K562 (cell line): Measurements from ENCODE around the gene SMU1. TPM values are rescaled to one million over a fixed set of nuclear protein-coding genes. Genes with fewer than 3 reads are reported as not detected.

ENCODE experiments used
- ATF2 ChIP-seq: sonication (generic); formaldehyde crosslinking; IDR thresholded peaks from 2 replicates; pipeline ENCODE4 v1.8.1; 2022; ENCODE audit warnings: missing genetic modification reagents
- CAMTA2 ChIP-seq: fragments of 250-450 bp; sonication (Bioruptor Pico); conservative IDR thresholded peaks from 2 replicates; pipeline ENCODE4 v1.5.1; 2022
- CXXC5 ChIP-seq: fragments of 250-450 bp; sonication (Bioruptor Pico); IDR thresholded peaks from 2 replicates; pipeline ENCODE4 v1.8.0; 2022; ENCODE audit warnings: inconsistent platforms, mild to moderate bottlenecking, moderate library complexity
- DMBX1 ChIP-seq: fragments of 250-450 bp; sonication (Bioruptor Pico); IDR thresholded peaks from 2 replicates; pipeline ENCODE4 v1.8.0; 2022; ENCODE audit warnings: inconsistent platforms, mild to moderate bottlenecking, moderate library complexity, borderline replicate concordance
- E2F1 ChIP-seq: sonication (generic); formaldehyde crosslinking; IDR thresholded peaks from 2 replicates; pipeline ENCODE4 v1.8.1; 2023; ENCODE audit warnings: mild to moderate bottlenecking, missing genetic modification reagents, moderate library complexity
- ELF2 ChIP-seq: fragments of 250-450 bp; sonication (Bioruptor Pico); IDR thresholded peaks from 2 replicates; pipeline ENCODE4 v1.5.0; 2021; ENCODE audit warnings: mild to moderate bottlenecking
- HMGN3 ChIP-seq: IDR thresholded peaks from 2 replicates; pipeline ENCODE4 v1.6.1; 2011; ENCODE audit warnings: borderline replicate concordance, low read depth, mild to moderate bottlenecking, mixed read lengths, low read length; ENCODE audit not compliant: insufficient read length; ENCODE audit errors: extremely low read depth
- KDM5B ChIP-seq: fragments of 200-600 bp; sonication (generic); IDR thresholded peaks from 2 replicates; pipeline ENCODE4 v1.6.1; 2012; ENCODE audit warnings: low read depth, mild to moderate bottlenecking, moderate library complexity, low read length, control low read depth, inconsistent platforms; ENCODE audit not compliant: insufficient replicate concordance
- KLF6 ChIP-seq: fragments of 250-450 bp; sonication (Bioruptor Pico); IDR thresholded peaks from 2 replicates; pipeline ENCODE4 v1.4.0; 2020; ENCODE audit warnings: mild to moderate bottlenecking, moderate library complexity, borderline replicate concordance
- LCOR ChIP-seq: sonication (generic); formaldehyde crosslinking; IDR thresholded peaks from 2 replicates; pipeline ENCODE4 v1.8.0; 2022; ENCODE audit warnings: mild to moderate bottlenecking, missing genetic modification reagents
- MAFF ChIP-seq: IDR thresholded peaks from 2 replicates; pipeline ENCODE4 v1.6.1; 2012; ENCODE audit warnings: low read length, improper control_type of control experiment
- MED1 ChIP-seq: sonication (generic); formaldehyde crosslinking; IDR thresholded peaks from 2 replicates; pipeline ENCODE4 v1.8.1; 2023; ENCODE audit warnings: missing genetic modification reagents, borderline replicate concordance
- NCOA1 ChIP-seq: fragments of 450-650 bp; IDR thresholded peaks from 2 replicates; pipeline ENCODE4 v1.6.1; 2016; ENCODE audit warnings: low read depth
- PHB ChIP-seq: fragments of 250-450 bp; sonication (Bioruptor Pico); IDR thresholded peaks from 2 replicates; pipeline ENCODE4 v1.5.0; 2021
- PKNOX1 ChIP-seq: fragments of 450-650 bp; IDR thresholded peaks from 2 replicates; pipeline ENCODE4 v1.6.1; 2016
- RFX1 ChIP-seq: fragments of 450-650 bp; IDR thresholded peaks from 2 replicates; pipeline ENCODE4 v1.6.1; 2016; ENCODE audit warnings: mild to moderate bottlenecking, moderate library complexity
- TCF3 ChIP-seq: sonication (generic); formaldehyde crosslinking; IDR thresholded peaks from 2 replicates; pipeline ENCODE4 v1.4.0; 2020; ENCODE audit warnings: mild to moderate bottlenecking, missing genetic modification reagents
- TCF7L2 ChIP-seq: fragments of 150-350 bp; IDR thresholded peaks from 2 replicates; pipeline ENCODE4 v1.6.1; 2016; ENCODE audit warnings: low read depth, mild to moderate bottlenecking, low read length, moderate library complexity
- U2AF2 ChIP-seq: fragments of 200-400 bp; formaldehyde crosslinking; optimal IDR thresholded peaks from 2 replicates; pipeline ENCODE3; 2017; ENCODE audit warnings: low read depth, mild to moderate bottlenecking, low read length
- ZBTB1 ChIP-seq: sonication (generic); formaldehyde crosslinking; IDR thresholded peaks from 2 replicates; pipeline ENCODE4 v1.8.1; 2023; ENCODE audit warnings: missing genetic modification reagents, low read depth, mild to moderate bottlenecking, borderline replicate concordance
- ZNF124 ChIP-seq: sonication (generic); formaldehyde crosslinking; IDR thresholded peaks from 2 replicates; pipeline ENCODE4 v1.8.1; 2022; ENCODE audit warnings: missing genetic modification reagents
- ZNF354B ChIP-seq: fragments of 250-450 bp; sonication (Bioruptor Pico); IDR thresholded peaks from 2 replicates; pipeline ENCODE4 v1.4.0; 2020
- polyA plus RNA-seq, 8 experiments: library from polyadenylated mRNA; depleted of rRNA in 4 of 8; stranded (reverse) in 5 of 8; unstranded in 3 of 8; fragments of >200 nt; fragmentation: Nextera tagmentation in 2 of 8; fragmentation: Illumina TruSeq in 1 of 8; extraction: Ambion mirVana in 2 of 8; extraction: Trizol in 1 of 8; gene quantifications; 2 replicates each; pipeline versions ENCODE4 v1.2.1 to v1.2.3, GENCODE V29; 2011 to 2014; ENCODE audit warnings: inconsistent platforms in 1 of 8, missing spikeins in 1 of 8
- total RNA-seq, 7 experiments: library from RNA; depleted of rRNA in 6 of 7; stranded (reverse); fragments of >200 nt in 6 of 7; fragmentation: Illumina TruSeq in 2 of 7; extraction: Trizol in 2 of 7; gene quantifications; 2 replicates each; pipeline versions ENCODE4 v1.2.1 to v1.2.3, GENCODE V29; 2011 to 2021; ENCODE audit warnings: low replicate concordance in 1 of 7
- TF ChIP-seq, protein P1 (sequence below): sonication (generic); formaldehyde crosslinking; IDR thresholded peaks from 2 replicates; pipeline ENCODE4 v1.8.0; 2022; ENCODE audit warnings: mild to moderate bottlenecking, low read depth, missing genetic modification reagents
- TF ChIP-seq, protein P2 (sequence below): sonication (generic); formaldehyde crosslinking; IDR thresholded peaks from 2 replicates; pipeline ENCODE4 v1.9.0; 2022; ENCODE audit warnings: mild to moderate bottlenecking, missing genetic modification reagents

SMU1 gene
- total and polyA plus RNA-seq, 9 of the 15 experiments (the other 6 are each of a cell fraction or from before 2014, with no cell fraction given), result 13.2 to 33.4 (median 20.7) TPM

DNA sequence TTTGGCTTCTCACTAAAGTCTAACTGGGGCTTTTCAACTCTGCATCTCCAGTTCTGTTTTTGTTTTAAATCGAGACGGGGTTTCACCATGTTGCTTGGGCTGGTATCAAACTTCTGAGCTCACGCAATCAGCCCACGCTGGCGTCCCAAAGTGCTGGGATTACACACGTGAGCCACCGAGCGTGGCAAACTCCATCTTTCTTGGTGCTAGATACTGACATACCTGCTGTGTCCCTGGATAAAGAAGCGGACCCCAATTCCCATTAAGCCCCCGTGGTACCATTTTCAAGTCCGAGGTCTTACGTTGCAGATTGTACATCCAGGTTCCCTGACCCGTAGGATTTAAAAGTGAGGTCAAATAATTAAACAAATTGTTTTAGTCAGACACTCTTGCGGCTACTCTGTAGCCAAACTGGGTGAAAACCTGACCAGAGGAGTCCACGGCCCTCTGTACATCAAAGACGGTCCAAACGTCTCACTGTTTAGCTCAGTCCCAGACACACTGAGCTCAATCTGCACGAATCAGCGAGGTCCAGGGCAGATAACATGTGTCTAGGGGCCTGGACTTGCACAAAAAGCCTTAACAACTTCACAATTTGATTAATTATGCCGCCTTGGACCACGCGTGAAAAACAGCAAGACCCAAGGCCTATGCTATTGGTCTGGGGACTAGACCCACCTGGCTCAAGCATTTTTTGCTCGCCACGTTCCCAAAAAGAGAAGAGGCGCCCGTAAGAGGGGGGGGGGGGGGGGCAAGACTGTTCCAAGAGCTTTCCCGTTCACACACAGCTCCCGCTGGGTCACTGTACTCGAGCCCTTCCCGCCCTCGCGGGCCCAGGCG is 52.1 kb downstream of the SMU1 start (continued):
- TF ChIP-seq LCOR (CRISPR knock-in tag) (0 out of 2 replicates have a peak, but pooled peaks have one; percentile 0), DMBX1 (CRISPR knock-in tag) (peak; percentile 39; the same call in 1 of the 2 replicates), ZNF124 (CRISPR knock-in tag) (no peak), KLF6 (no peak), PKNOX1 (no peak), RFX1 (no peak), HMGN3 (no peak), PHB (no peak), U2AF2 (no peak), ELF2 (no peak), ZBTB1 (CRISPR knock-in tag) (no peak), NCOA1 (no peak), TCF7L2 (no peak), CAMTA2 (no peak), CXXC5 (CRISPR knock-in tag) (peak; percentile 50), ZNF354B (no peak), TCF3 (no peak), MAFF (no peak), E2F1 (no peak), ATF2 (CRISPR knock-in tag) (no peak), MED1 (CRISPR knock-in tag) (no peak), KDM5B (no peak)
- TF ChIP-seq, protein P1, sequence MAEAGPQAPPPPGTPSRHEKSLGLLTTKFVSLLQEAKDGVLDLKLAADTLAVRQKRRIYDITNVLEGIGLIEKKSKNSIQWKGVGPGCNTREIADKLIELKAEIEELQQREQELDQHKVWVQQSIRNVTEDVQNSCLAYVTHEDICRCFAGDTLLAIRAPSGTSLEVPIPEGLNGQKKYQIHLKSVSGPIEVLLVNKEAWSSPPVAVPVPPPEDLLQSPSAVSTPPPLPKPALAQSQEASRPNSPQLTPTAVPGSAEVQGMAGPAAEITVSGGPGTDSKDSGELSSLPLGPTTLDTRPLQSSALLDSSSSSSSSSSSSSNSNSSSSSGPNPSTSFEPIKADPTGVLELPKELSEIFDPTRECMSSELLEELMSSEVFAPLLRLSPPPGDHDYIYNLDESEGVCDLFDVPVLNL, result no peak
- TF ChIP-seq, protein P2, sequence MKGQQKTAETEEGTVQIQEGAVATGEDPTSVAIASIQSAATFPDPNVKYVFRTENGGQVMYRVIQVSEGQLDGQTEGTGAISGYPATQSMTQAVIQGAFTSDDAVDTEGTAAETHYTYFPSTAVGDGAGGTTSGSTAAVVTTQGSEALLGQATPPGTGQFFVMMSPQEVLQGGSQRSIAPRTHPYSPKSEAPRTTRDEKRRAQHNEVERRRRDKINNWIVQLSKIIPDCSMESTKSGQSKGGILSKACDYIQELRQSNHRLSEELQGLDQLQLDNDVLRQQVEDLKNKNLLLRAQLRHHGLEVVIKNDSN (CRISPR knock-in tag), result 0 out of 2 replicates have a peak, but pooled peaks have one; percentile 8
